Subcutaneous adipose tissue (tissue), 4 donors: Measurements from ENCODE around the gene KIRREL3. TPM values are rescaled to one million over a fixed set of nuclear protein-coding genes. Genes with fewer than 3 reads are reported as not detected.

ENCODE experiments used
- CTCF ChIP-seq: fragments of 450-650 bp; IDR thresholded peaks from one replicate; pipeline ENCODE4 v1.5.1; 2016; ENCODE audit warnings: low read depth, mild to moderate bottlenecking, control low read depth, antibody characterized with exemption, moderate library complexity
- total RNA-seq, 4 donors: library from RNA; depleted of rRNA; stranded (reverse); fragments of >200 nt; gene quantifications; one replicate each; pipeline ENCODE4 v1.1.0, GENCODE V29; 2016

The KIRREL3 gene
- total RNA-seq, 4 donors from 2014 or later, result not detected

GRCh38 chr11:126833065-126833464, 167.5 kb downstream of the KIRREL3 start:
- no peak for TF ChIP-seq CTCF

- TF ChIP-seq CTCF, result no peak
Measured at GRCh38 chr11:126832387-126832786, 168.2 kb downstream of the KIRREL3 start.

- TF ChIP-seq CTCF, result no peak
Measured at GRCh38 chr11:126830216-126830806, 170.3 kb downstream of the KIRREL3 start.

- no peak for TF ChIP-seq CTCF
Measured at GRCh38 chr11:126829716-126830115, 170.9 kb downstream of the KIRREL3 start.

- no peak for TF ChIP-seq CTCF
Measured at GRCh38 chr11:126824035-126824607, 176.4 kb downstream of the KIRREL3 start.

- TF ChIP-seq CTCF, result no peak
Measured at GRCh38 chr11:126823274-126823673, 177.3 kb downstream of the KIRREL3 start.

- no peak for TF ChIP-seq CTCF
Measured at GRCh38 chr11:126821827-126822226, 178.7 kb downstream of the KIRREL3 start.
